DMS79 (cell line): Measurements from ENCODE around the gene PDSS2.
"Not testable (repeated sequence)": the region's sequence is repeated elsewhere in the genome, so short reads cannot be mapped to it uniquely, and the experiment has no call there.

Experiments
- DNase-seq: peaks from one replicate; lab custom pipeline; 2025; lab: John Stamatoyannopoulos, UW

Gene PDSS2

GRCh38 chr6:107216197-107216933 is 243.0 kb downstream of the PDSS2 start:
- DNase-seq = no peak

- no peak for DNase-seq
Observed at GRCh38 chr6:107215334-107215733, 244.0 kb downstream of the PDSS2 start.

- DNase-seq = no peak
Observed at GRCh38 chr6:107214655-107215054, 244.7 kb downstream of the PDSS2 start.

GRCh38 chr6:107209406-107210305 is 249.7 kb downstream of the PDSS2 start:
- DNase-seq = no peak

GRCh38 chr6:107207251-107207873 is 252.0 kb downstream of the PDSS2 start:
- DNase-seq = no peak

GRCh38 chr6:107205058-107205998 is 254.0 kb downstream of the PDSS2 start:
- no peak for DNase-seq

- peak; percentile 91 for DNase-seq
Observed at GRCh38 chr6:107202876-107203468, 256.4 kb downstream of the PDSS2 start.

- DNase-seq = no peak
Observed at GRCh38 chr6:107198631-107199416, 260.5 kb downstream of the PDSS2 start.

- DNase-seq = no peak
Observed at GRCh38 chr6:107196152-107196551, 263.2 kb downstream of the PDSS2 start.

- DNase-seq = not testable (repeated sequence)
Observed at GRCh38 chr6:107194723-107195122, 264.6 kb downstream of the PDSS2 start.

GRCh38 chr6:107192830-107193229 is 266.5 kb downstream of the PDSS2 start:
- DNase-seq = peak; percentile 81

- no peak for DNase-seq
Observed at GRCh38 chr6:107187630-107188029, 271.7 kb downstream of the PDSS2 start.

GRCh38 chr6:107186047-107186446 is 273.3 kb downstream of the PDSS2 start:
- no peak for DNase-seq

- DNase-seq = peak; percentile 40
Observed at GRCh38 chr6:107185391-107185970, 273.9 kb downstream of the PDSS2 start.

GRCh38 chr6:107184435-107184834 is 274.9 kb downstream of the PDSS2 start:
- DNase-seq = no peak

GRCh38 chr6:107180099-107180498 is 279.3 kb downstream of the PDSS2 start:
- no peak for DNase-seq

- DNase-seq = no peak
Observed at GRCh38 chr6:107179004-107179403, 280.4 kb downstream of the PDSS2 start.

GRCh38 chr6:107173779-107174178 is 285.6 kb downstream of the PDSS2 start:
- no peak for DNase-seq

GRCh38 chr6:107171513-107171912 is 287.9 kb downstream of the PDSS2 start:
- no peak for DNase-seq

- DNase-seq = not testable (repeated sequence)
Observed at GRCh38 chr6:107164299-107164698, 295.1 kb downstream of the PDSS2 start.
